Osteoblast (primary cell): ENCODE data around the gene ARHGEF17. TPM values are rescaled to one million over a fixed set of nuclear protein-coding genes. Genes with fewer than 3 reads are reported as not detected.

ENCODE experiments used
- DNase-seq: peaks from one replicate; pipeline ENCODE4 v3.0.0; 2011; ENCODE audit warnings: low spot score, mixed read lengths; ENCODE audit not compliant: insufficient read length; ENCODE audit errors: missing footprints
- H2AFZ ChIP-seq: 2 replicates; pipeline ENCODE4 v1.6.0; 2011; ENCODE audit warnings: mild to moderate bottlenecking, low read length
- H3K27ac ChIP-seq: 2 replicates; pipeline ENCODE4 v1.5.1; 2011; ENCODE audit warnings: mild to moderate bottlenecking, low read depth, low read length, moderate library complexity
- H3K27me3 ChIP-seq: 2 replicates; pipeline ENCODE4 v1.6.0; 2012; ENCODE audit warnings: mild to moderate bottlenecking, control low read depth, inconsistent platforms, low read length, moderate library complexity; ENCODE audit not compliant: insufficient read depth
- H3K36me3 ChIP-seq: 2 replicates; pipeline ENCODE4 v1.5.1; 2011; ENCODE audit warnings: mild to moderate bottlenecking, low read length, control low read depth, moderate library complexity; ENCODE audit not compliant: insufficient read depth
- H3K4me1 ChIP-seq: 2 replicates; pipeline ENCODE4 v1.5.1; 2011; ENCODE audit warnings: mild to moderate bottlenecking, low read length, control low read depth, moderate library complexity; ENCODE audit not compliant: insufficient read depth
- H3K4me2 ChIP-seq: 2 replicates; pipeline ENCODE4 v1.6.0; 2011; ENCODE audit warnings: mild to moderate bottlenecking, low read length; ENCODE audit not compliant: insufficient read depth
- H3K4me3 ChIP-seq: fragments of 200-600 bp; sonication (generic); 3 replicates; pipeline ENCODE4 v1.5.1; 2012; ENCODE audit warnings: mild to moderate bottlenecking, low read length, inconsistent platforms; ENCODE audit not compliant: insufficient read depth
- H3K79me2 ChIP-seq: 2 replicates; pipeline ENCODE4 v1.6.0; 2012; ENCODE audit warnings: mild to moderate bottlenecking, low read length, control low read depth, inconsistent platforms; ENCODE audit not compliant: insufficient read depth
- H3K9me3 ChIP-seq: 2 replicates; pipeline ENCODE4 v1.5.1; 2011; ENCODE audit warnings: low read depth, low read length, control low read depth
- H4K20me1 ChIP-seq: 2 replicates; pipeline ENCODE4 v1.6.0; 2012; ENCODE audit warnings: mild to moderate bottlenecking, low read length, control low read depth; ENCODE audit not compliant: insufficient read depth
- total RNA-seq: library from RNA; depleted of rRNA; stranded (reverse); fragments of >200 nt; gene quantifications from 2 replicates; pipeline ENCODE4 v1.2.3, GENCODE V29; 2012
- TF ChIP-seq, protein P1 (sequence below): IDR thresholded peaks from 2 replicates; pipeline ENCODE4 v1.5.1; 2011; ENCODE audit warnings: mild to moderate bottlenecking, low read depth, low read length, moderate library complexity; ENCODE audit errors: extremely low read depth

The ARHGEF17 gene, protein sequence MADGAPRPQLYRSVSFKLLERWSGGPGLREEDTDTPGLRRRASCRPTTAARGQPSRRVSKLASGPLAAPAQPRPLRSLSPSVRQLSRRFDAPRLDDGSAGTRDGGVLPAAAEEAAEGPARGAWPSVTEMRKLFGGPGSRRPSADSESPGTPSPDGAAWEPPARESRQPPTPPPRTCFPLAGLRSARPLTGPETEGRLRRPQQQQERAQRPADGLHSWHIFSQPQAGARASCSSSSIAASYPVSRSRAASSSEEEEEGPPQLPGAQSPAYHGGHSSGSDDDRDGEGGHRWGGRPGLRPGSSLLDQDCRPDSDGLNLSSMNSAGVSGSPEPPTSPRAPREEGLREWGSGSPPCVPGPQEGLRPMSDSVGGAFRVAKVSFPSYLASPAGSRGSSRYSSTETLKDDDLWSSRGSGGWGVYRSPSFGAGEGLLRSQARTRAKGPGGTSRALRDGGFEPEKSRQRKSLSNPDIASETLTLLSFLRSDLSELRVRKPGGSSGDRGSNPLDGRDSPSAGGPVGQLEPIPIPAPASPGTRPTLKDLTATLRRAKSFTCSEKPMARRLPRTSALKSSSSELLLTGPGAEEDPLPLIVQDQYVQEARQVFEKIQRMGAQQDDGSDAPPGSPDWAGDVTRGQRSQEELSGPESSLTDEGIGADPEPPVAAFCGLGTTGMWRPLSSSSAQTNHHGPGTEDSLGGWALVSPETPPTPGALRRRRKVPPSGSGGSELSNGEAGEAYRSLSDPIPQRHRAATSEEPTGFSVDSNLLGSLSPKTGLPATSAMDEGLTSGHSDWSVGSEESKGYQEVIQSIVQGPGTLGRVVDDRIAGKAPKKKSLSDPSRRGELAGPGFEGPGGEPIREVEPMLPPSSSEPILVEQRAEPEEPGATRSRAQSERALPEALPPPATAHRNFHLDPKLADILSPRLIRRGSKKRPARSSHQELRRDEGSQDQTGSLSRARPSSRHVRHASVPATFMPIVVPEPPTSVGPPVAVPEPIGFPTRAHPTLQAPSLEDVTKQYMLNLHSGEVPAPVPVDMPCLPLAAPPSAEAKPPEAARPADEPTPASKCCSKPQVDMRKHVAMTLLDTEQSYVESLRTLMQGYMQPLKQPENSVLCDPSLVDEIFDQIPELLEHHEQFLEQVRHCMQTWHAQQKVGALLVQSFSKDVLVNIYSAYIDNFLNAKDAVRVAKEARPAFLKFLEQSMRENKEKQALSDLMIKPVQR (N-terminal part only)
- 50.1 and 67.0 TPM in 2 replicates for total RNA-seq

DNA sequence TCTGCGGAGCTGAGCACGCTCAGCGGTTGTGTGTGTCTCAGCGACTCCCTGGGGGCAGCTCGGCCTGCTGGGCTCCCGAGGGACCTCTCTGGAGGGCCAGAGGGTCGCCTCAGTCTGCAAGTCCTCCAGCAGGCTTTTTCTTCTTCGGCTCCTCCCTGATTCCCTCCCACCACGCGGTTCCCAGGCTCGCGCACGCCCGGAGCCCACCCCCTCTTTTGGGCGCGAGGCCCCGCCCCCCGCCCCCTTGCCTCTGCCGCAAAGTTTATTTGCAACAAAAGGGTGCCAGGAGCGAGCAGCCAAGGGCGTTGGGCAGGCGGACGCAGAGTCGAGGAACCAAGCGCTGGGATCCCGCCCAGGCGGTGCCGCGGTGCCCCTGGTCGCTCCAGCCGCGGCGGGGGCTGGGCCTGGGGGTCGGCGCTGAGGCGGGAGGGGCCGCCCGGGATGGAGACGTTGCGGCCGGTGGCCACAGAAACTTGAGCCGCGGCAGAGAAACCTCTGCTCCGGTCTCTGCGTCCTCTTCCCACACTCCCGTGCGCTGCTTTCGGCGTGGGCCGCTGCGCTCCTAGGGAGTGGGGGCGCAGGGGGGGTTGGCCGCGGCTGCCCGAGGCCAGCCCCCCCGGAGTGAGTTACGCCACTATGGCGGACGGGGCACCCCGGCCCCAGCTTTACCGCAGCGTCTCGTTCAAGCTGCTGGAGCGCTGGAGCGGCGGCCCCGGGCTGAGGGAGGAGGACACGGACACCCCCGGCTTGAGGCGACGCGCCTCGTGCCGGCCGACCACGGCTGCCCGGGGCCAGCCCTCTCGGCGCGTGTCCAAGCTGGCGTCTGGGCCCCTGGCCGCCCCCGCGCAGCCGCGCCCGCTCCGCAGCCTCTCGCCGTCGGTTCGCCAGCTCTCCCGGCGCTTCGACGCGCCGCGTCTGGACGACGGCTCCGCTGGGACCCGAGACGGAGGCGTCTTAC, at the start of gene ARHGEF17:
ARHGEF17 (plus strand) TSS at position 274 of the 958 bp plus-strand sequence; CDS start at position 637, 363 bp downstream.
- DNase-seq = peak; percentile 96
- peak within 1 kb of the TSS; percentile 93 for H2AFZ ChIP-seq
- H3K36me3 ChIP-seq = peaks cover 18% of the 10 kb centered on the region
- H3K4me2 ChIP-seq = peak within 1 kb of the TSS; percentile 99
- peaks cover 47% of the 10 kb centered on the region for H3K4me1 ChIP-seq
- peaks cover 39% of the 10 kb centered on the region for H4K20me1 ChIP-seq
- peak within 1 kb of the TSS; percentile 89 for H3K4me3 ChIP-seq
- TF ChIP-seq, protein P1, sequence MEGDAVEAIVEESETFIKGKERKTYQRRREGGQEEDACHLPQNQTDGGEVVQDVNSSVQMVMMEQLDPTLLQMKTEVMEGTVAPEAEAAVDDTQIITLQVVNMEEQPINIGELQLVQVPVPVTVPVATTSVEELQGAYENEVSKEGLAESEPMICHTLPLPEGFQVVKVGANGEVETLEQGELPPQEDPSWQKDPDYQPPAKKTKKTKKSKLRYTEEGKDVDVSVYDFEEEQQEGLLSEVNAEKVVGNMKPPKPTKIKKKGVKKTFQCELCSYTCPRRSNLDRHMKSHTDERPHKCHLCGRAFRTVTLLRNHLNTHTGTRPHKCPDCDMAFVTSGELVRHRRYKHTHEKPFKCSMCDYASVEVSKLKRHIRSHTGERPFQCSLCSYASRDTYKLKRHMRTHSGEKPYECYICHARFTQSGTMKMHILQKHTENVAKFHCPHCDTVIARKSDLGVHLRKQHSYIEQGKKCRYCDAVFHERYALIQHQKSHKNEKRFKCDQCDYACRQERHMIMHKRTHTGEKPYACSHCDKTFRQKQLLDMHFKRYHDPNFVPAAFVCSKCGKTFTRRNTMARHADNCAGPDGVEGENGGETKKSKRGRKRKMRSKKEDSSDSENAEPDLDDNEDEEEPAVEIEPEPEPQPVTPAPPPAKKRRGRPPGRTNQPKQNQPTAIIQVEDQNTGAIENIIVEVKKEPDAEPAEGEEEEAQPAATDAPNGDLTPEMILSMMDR = no peak
- H3K79me2 ChIP-seq = peaks cover 41% of the 10 kb centered on the region
- peak within 1 kb of the TSS; percentile 98 for H3K27ac ChIP-seq
- no peaks in the 10 kb centered on the region for H3K9me3 ChIP-seq
- H3K27me3 ChIP-seq = no peaks in the 10 kb centered on the region

DNA sequence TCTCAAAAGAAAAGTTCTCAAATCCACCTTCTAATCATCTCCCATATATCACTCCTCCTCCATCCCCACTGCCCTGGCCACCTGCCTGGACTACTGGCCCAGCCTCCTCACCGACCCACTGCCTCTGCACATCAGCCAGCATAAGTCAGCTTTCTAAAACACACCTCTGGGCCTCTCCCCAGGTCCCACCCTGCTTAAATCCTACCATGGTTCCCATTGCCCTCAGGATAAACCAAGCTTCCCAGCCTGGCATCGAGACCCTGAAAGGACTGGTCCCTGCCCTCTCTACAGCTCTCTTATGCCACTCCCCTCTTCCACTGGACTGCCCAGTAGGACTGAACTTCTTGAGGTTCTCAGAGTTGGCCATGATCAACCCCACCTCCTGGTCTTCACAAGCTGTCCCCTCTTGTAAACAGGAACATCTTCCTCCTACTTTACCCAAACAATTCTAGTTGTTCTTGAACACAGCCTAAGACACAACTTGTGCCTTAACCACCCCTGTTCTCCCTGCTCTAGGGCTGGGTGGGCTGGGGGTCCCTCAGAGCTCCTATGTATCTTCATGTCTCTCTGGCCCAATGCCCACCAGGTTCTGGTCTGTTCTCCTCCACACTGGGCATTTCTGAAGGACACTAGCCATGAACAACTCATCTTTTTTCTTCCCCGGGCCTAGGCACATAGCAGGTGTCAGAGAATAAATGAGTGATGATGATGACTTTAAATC, 48.5 kb upstream of the ARHGEF17 start:
- H3K36me3 ChIP-seq = no peaks in the 10 kb centered on the region
- H3K9me3 ChIP-seq = no peaks in the 10 kb centered on the region
- TF ChIP-seq, protein P1 = no peak
- no peak overlapping the region for H3K4me3 ChIP-seq
- no peaks in the 10 kb centered on the region for H3K27me3 ChIP-seq
- peaks cover 38% of the 10 kb centered on the region for H3K4me1 ChIP-seq
- peak overlapping the region; percentile 28 for H2AFZ ChIP-seq
- H4K20me1 ChIP-seq = no peaks in the 10 kb centered on the region
- DNase-seq = no peak
- no peaks in the 10 kb centered on the region for H3K79me2 ChIP-seq
- no peak overlapping the region for H3K4me2 ChIP-seq
- H3K27ac ChIP-seq = peak overlapping the region; percentile 94

DNA sequence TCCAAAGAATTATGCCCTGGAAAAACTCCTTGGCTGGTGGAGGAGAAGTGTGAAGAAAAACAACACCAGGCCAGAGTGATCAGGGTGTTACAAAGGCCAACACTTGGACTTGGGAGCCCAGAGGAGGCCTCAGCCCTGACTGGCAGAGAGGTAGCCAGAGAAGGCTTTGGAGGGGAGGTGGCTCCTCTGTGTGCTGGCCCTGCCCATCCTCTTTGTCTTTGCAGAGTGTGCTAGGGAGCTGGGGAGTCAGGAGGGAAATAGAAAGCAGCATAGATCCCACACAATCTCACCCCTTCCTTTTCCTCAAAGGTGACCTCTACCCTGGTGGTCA, 48.0 kb upstream of the ARHGEF17 start:
- Histone ChIP-seq H4K20me1 (no peaks in the 10 kb centered on the region), H3K9me3 (no peaks in the 10 kb centered on the region), H3K79me2 (no peaks in the 10 kb centered on the region), H3K36me3 (no peaks in the 10 kb centered on the region), H3K4me3 (no peak overlapping the region), H2AFZ (peak overlapping the region; percentile 50), H3K27me3 (no peaks in the 10 kb centered on the region), H3K27ac (no peak overlapping the region), H3K4me2 (no peak overlapping the region), H3K4me1 (peaks cover 43% of the 10 kb centered on the region)
- TF ChIP-seq, protein P1 = no peak
- peak; percentile 30 for DNase-seq
